HG03196 (cell line): ENCODE results near the gene BICDL1.

ENCODE experiments used
- ATAC-seq: cut with Tn5 transposase; IDR thresholded peaks from one replicate; pipeline ENCODE4 v1.9.1; 2021; ENCODE audit not compliant: unreplicated experiment

Gene BICDL1

GRCh38 chr12:120049426-120049825, 60.4 kb downstream of the BICDL1 start:
- ATAC-seq = no peak

GRCh38 chr12:120051535-120051934, 62.5 kb downstream of the BICDL1 start:
- ATAC-seq = no peak

- ATAC-seq = no peak
Measured at GRCh38 chr12:120054293-120054692, 65.3 kb downstream of the BICDL1 start.

GRCh38 chr12:120055231-120056000, 66.4 kb downstream of the BICDL1 start:
- no peak for ATAC-seq

- ATAC-seq = no peak
Measured at GRCh38 chr12:120056739-120057138, 67.7 kb downstream of the BICDL1 start.

GRCh38 chr12:120060196-120060595, 71.2 kb downstream of the BICDL1 start:
- ATAC-seq = no peak

- ATAC-seq = no peak
Measured at GRCh38 chr12:120060717-120061116, 71.7 kb downstream of the BICDL1 start.

- ATAC-seq = no peak
Measured at GRCh38 chr12:120061575-120062214, 72.7 kb downstream of the BICDL1 start.

GRCh38 chr12:120062976-120063579, 74.0 kb downstream of the BICDL1 start:
- no peak for ATAC-seq

GRCh38 chr12:120064054-120064940, 75.3 kb downstream of the BICDL1 start:
- no peak for ATAC-seq

GRCh38 chr12:120065472-120065871, 76.4 kb downstream of the BICDL1 start:
- no peak for ATAC-seq

GRCh38 chr12:120066341-120066740, 77.3 kb downstream of the BICDL1 start:
- ATAC-seq = no peak

- no peak for ATAC-seq
Measured at GRCh38 chr12:120067084-120067869, 78.2 kb downstream of the BICDL1 start.

- no peak for ATAC-seq
Measured at GRCh38 chr12:120067901-120068300, 78.9 kb downstream of the BICDL1 start.

- ATAC-seq = no peak
Measured at GRCh38 chr12:120069278-120069677, 80.2 kb downstream of the BICDL1 start.

- no peak for ATAC-seq
Measured at GRCh38 chr12:120071493-120072020, 82.5 kb downstream of the BICDL1 start.

GRCh38 chr12:120072472-120073249, 83.6 kb downstream of the BICDL1 start:
- ATAC-seq = no peak

- no peak for ATAC-seq
Measured at GRCh38 chr12:120075034-120075616, 86.1 kb downstream of the BICDL1 start.

GRCh38 chr12:120076651-120077050, 87.6 kb downstream of the BICDL1 start:
- no peak for ATAC-seq
